HL-60 (cell line): ENCODE results near the gene JPH4.

Experiments used
- CTCF ChIP-seq: IDR thresholded peaks from one replicate; pipeline ENCODE4 v1.5.1; 2011; ENCODE audit warnings: low read length, control low read depth, inconsistent platforms; ENCODE audit not compliant: insufficient read depth
- REST ChIP-seq: IDR thresholded peaks from 2 replicates; pipeline ENCODE4 v1.6.1; 2012; ENCODE audit warnings: low read depth; ENCODE audit not compliant: insufficient replicate concordance

GRCh38 chr14:23618415-23618988 is 39.9 kb upstream of the JPH4 start:
- TF ChIP-seq CTCF (no peak), REST (no peak)
